Aorta (tissue), 5 donors: ENCODE data around the gene ANK2. TPM values are rescaled to one million over a fixed set of nuclear protein-coding genes. Genes with fewer than 3 reads are reported as not detected.

Source experiments
- ATAC-seq: fragments of 200-7000 bp; cut with Tn5 transposase; one replicate; pipeline ENCODE4 v1.9.1; 2022; ENCODE audit warnings: moderate library complexity; ENCODE audit not compliant: low FRiP score
- DNase-seq, 2 donors: peaks; one replicate each; pipeline ENCODE4 v3.0.0-alpha.2; 2020
- H3K27ac ChIP-seq, 2 donors: one replicate each; pipeline ENCODE4 v1.5.1; 2013; ENCODE audit warnings: low read length in 2 of 2, mild to moderate bottlenecking in 2 of 2, moderate library complexity in 2 of 2, control low read depth in 1 of 2, inconsistent platforms in 1 of 2, low read depth in 1 of 2
- H3K27me3 ChIP-seq, 2 donors: one replicate each; pipeline ENCODE4 v1.6.1; 2013; ENCODE audit warnings: control low read depth in 1 of 2, low read length in 1 of 2, mild to moderate bottlenecking in 1 of 2, moderate library complexity in 1 of 2; ENCODE audit not compliant: insufficient read depth in 2 of 2, control insufficient read depth in 1 of 2
- H3K36me3 ChIP-seq, 2 donors: one replicate each; pipeline ENCODE4 v1.6.1; 2013; ENCODE audit warnings: control low read depth in 1 of 2, low read length in 1 of 2, mild to moderate bottlenecking in 1 of 2; ENCODE audit not compliant: insufficient read depth in 2 of 2, control insufficient read depth in 1 of 2
- H3K4me1 ChIP-seq, 2 donors: one replicate each; pipeline ENCODE4 v1.6.1; 2013; ENCODE audit warnings: low read length in 2 of 2, control low read depth in 1 of 2, mild to moderate bottlenecking in 1 of 2, moderate library complexity in 1 of 2; ENCODE audit not compliant: insufficient read depth in 2 of 2, control insufficient read depth in 1 of 2
- H3K4me3 ChIP-seq, 2 donors: one replicate each; pipeline ENCODE4 v1.5.1; 2013; ENCODE audit warnings: low read length in 2 of 2, control low read depth in 1 of 2, mild to moderate bottlenecking in 1 of 2
- H3K9me3 ChIP-seq: one replicate; pipeline ENCODE4 v1.6.1; 2013; ENCODE audit warnings: mild to moderate bottlenecking, low read length; ENCODE audit not compliant: control insufficient read depth
- WGBS, 2 donors: extraction: QIAGEN DNeasy Blood & Tissue Kit; methylation state at CpG; one replicate each; pipeline ENCODE4 v1.1.7; 2013; 5-methylcytosine and 5-hydroxymethylcytosine counted together
- intact Hi-C, 2 donors: fragments of 100-400 bp; cut with DNase I; formaldehyde crosslinking; loops; one replicate each; pipeline versions ENCODE4 v1.14.2 to v1.15.0; 2022
- polyA plus RNA-seq, 2 donors: library from polyadenylated mRNA; stranded (reverse); fragments of 200-250 nt; gene quantifications; one replicate each; pipeline ENCODE4 v1.2.3, GENCODE V29; 2013
- total RNA-seq, 2 donors: library from RNA; stranded (reverse); fragmentation: NEBNext Ultra II Directional; extraction: Animal tissue kit (Norgen Biotek cat#: 25700); gene quantifications; one replicate each; pipeline ENCODE4 v1.2.1, GENCODE V29; 2021
- donor health status: healthy with polysubstance abuse.
- donor health status: Bipolar disorder and iron deficiency.
- donor health status: DM: no; HTN: no; CAD: no.
- donor health status: DM: no; HTN: no; CAD: no.
- donor health status: DM: yes; HTN: yes; CAD: no.

The ANK2 gene
- total and polyA plus RNA-seq, 4 donors: 1.6 to 117 (median 36.6) TPM

- no peaks in the 10 kb centered on the region for H3K4me1 ChIP-seq
- DNase-seq: no peak
- 92 to 93% methylated on average over 4 of the region's 4 CpGs for WGBS, 2 donors
- ATAC-seq: no peak
- H3K27ac ChIP-seq: no peak overlapping the region
- no peak overlapping the region for H3K4me3 ChIP-seq
- intact Hi-C loops: no loop called here
- H3K9me3 ChIP-seq: no peaks in the 10 kb centered on the region
- no peaks in the 10 kb centered on the region for H3K36me3 ChIP-seq
- H3K27me3 ChIP-seq: no peaks in the 10 kb centered on the region
Observed at GRCh38 chr4:113071274-113071673, 21.8 kb downstream of the ANK2 start.

GRCh38 chr4:113071805-113072204, 22.4 kb downstream of the ANK2 start:
- Histone ChIP-seq H3K9me3 (no peaks in the 10 kb centered on the region), H3K4me1 (no peaks in the 10 kb centered on the region), H3K27me3 (no peaks in the 10 kb centered on the region), H3K36me3 (no peaks in the 10 kb centered on the region), H3K27ac (no peak overlapping the region), H3K4me3 (no peak overlapping the region)
- WGBS, 2 donors: 89 to 90% methylated on average over 2 of the region's 2 CpGs
- ATAC-seq: no peak
- intact Hi-C loops: no loop called here
- DNase-seq: no peak

GRCh38 chr4:113073451-113074005, 24.1 kb downstream of the ANK2 start:
- ATAC-seq (no peak), DNase-seq (no peak)
- 82 to 83% methylated on average over 9 of the region's 9 CpGs for WGBS, 2 donors
- no peak overlapping the region for H3K27ac ChIP-seq
- intact Hi-C loops: no loop called here
- H3K9me3 ChIP-seq: no peaks in the 10 kb centered on the region
- no peak overlapping the region for H3K4me3 ChIP-seq
- no peaks in the 10 kb centered on the region for H3K27me3 ChIP-seq
- no peaks in the 10 kb centered on the region for H3K36me3 ChIP-seq
- no peaks in the 10 kb centered on the region for H3K4me1 ChIP-seq

GRCh38 chr4:113077575-113077974, 28.1 kb downstream of the ANK2 start:
- H3K9me3 ChIP-seq: no peaks in the 10 kb centered on the region
- no peak overlapping the region for H3K27ac ChIP-seq
- no peaks in the 10 kb centered on the region for H3K4me1 ChIP-seq
- 46 to 68% methylated on average over 1 of the region's 1 CpG for WGBS, 2 donors
- no peak overlapping the region for H3K4me3 ChIP-seq
- no peaks in the 10 kb centered on the region for H3K36me3 ChIP-seq
- intact Hi-C loops: no loop called here
- DNase-seq: no peak
- H3K27me3 ChIP-seq: no peaks in the 10 kb centered on the region
- no peak for ATAC-seq

GRCh38 chr4:113078066-113078465, 28.6 kb downstream of the ANK2 start:
- DNase-seq (no peak), ATAC-seq (no peak)
- no peak overlapping the region for H3K4me3 ChIP-seq
- intact Hi-C loops: no loop called here
- H3K27ac ChIP-seq: no peak overlapping the region
- no peaks in the 10 kb centered on the region for H3K27me3 ChIP-seq
- H3K36me3 ChIP-seq: no peaks in the 10 kb centered on the region
- WGBS, 2 donors: 93% methylated on average over 5 of the region's 5 CpGs
- no peaks in the 10 kb centered on the region for H3K4me1 ChIP-seq
- no peaks in the 10 kb centered on the region for H3K9me3 ChIP-seq

GRCh38 chr4:113080050-113080449, 30.6 kb downstream of the ANK2 start:
- intact Hi-C loops: no loop called here
- Histone ChIP-seq H3K27ac (no peak overlapping the region), H3K4me1 (no peaks in the 10 kb centered on the region), H3K4me3 (no peak overlapping the region), H3K27me3 (no peaks in the 10 kb centered on the region), H3K36me3 (no peaks in the 10 kb centered on the region), H3K9me3 (no peaks in the 10 kb centered on the region)
- ATAC-seq: no peak
- no peak for DNase-seq
- 87 to 92% methylated on average over 9 of the region's 9 CpGs for WGBS, 2 donors

- intact Hi-C loops: no loop called here
- Histone ChIP-seq H3K4me1 (no peaks in the 10 kb centered on the region), H3K27me3 (no peaks in the 10 kb centered on the region), H3K4me3 (no peak overlapping the region), H3K27ac (no peak overlapping the region), H3K9me3 (no peaks in the 10 kb centered on the region), H3K36me3 (no peaks in the 10 kb centered on the region)
- 45 to 72% methylated on average over 2 of the region's 2 CpGs for WGBS, 2 donors
- ATAC-seq (no peak), DNase-seq (no peak)
Observed at GRCh38 chr4:113080624-113081023, 31.2 kb downstream of the ANK2 start.

GRCh38 chr4:113083346-113083745, 33.9 kb downstream of the ANK2 start:
- no peak overlapping the region for H3K4me3 ChIP-seq
- intact Hi-C loops: no loop called here
- no peaks in the 10 kb centered on the region for H3K36me3 ChIP-seq
- DNase-seq (no peak), ATAC-seq (no peak)
- H3K27me3 ChIP-seq: no peaks in the 10 kb centered on the region
- H3K27ac ChIP-seq: no peak overlapping the region
- WGBS, 2 donors: 90 to 92% methylated on average over 1 of the region's 1 CpG
- no peaks in the 10 kb centered on the region for H3K4me1 ChIP-seq
- H3K9me3 ChIP-seq: no peaks in the 10 kb centered on the region

GRCh38 chr4:113086172-113086695, 36.8 kb downstream of the ANK2 start:
- H3K4me3 ChIP-seq: no peak overlapping the region
- no peaks in the 10 kb centered on the region for H3K4me1 ChIP-seq
- no peak for DNase-seq
- intact Hi-C loops: no loop called here
- 71 to 80% methylated on average over 2 of the region's 2 CpGs for WGBS, 2 donors
- no peaks in the 10 kb centered on the region for H3K27me3 ChIP-seq
- no peaks in the 10 kb centered on the region for H3K36me3 ChIP-seq
- no peaks in the 10 kb centered on the region for H3K9me3 ChIP-seq
- H3K27ac ChIP-seq: no peak overlapping the region
- no peak for ATAC-seq
